Duodenal mucosa (tissue), 2 donors: ENCODE results near the gene SMAD6.

ENCODE experiments used
- H3K27ac ChIP-seq: one replicate; pipeline ENCODE4 v1.7.0; 2013; ENCODE audit warnings: low read depth, low read length
- H3K27me3 ChIP-seq, 2 donors: one replicate each; pipeline ENCODE4 v1.7.0; 2013; ENCODE audit warnings: low read length in 2 of 2, control low read depth in 1 of 2; ENCODE audit not compliant: insufficient read depth in 2 of 2, control insufficient read depth in 1 of 2
- H3K36me3 ChIP-seq, 2 donors: one replicate each; pipeline ENCODE4 v1.7.0; 2013; ENCODE audit warnings: low read length in 2 of 2, control low read depth in 1 of 2; ENCODE audit not compliant: insufficient read depth in 2 of 2, control insufficient read depth in 1 of 2
- H3K4me1 ChIP-seq, 2 donors: one replicate each; pipeline ENCODE4 v1.7.0; 2013; ENCODE audit warnings: low read length in 2 of 2, control low read depth in 1 of 2; ENCODE audit not compliant: insufficient read depth in 2 of 2, control insufficient read depth in 1 of 2
- H3K4me3 ChIP-seq, 2 donors: one replicate each; pipeline ENCODE4 v1.7.0; 2013; ENCODE audit warnings: low read length in 2 of 2, low read depth in 1 of 2
- H3K9ac ChIP-seq, 2 donors: one replicate each; pipeline ENCODE4 v1.7.0; 2013; ENCODE audit warnings: low read length in 2 of 2, low read depth in 1 of 2
- H3K9me3 ChIP-seq, 2 donors: one replicate each; pipeline ENCODE4 v1.7.0; 2013; ENCODE audit warnings: low read length in 2 of 2, control low read depth in 1 of 2; ENCODE audit not compliant: control insufficient read depth in 1 of 2

The SMAD6 gene

DNA sequence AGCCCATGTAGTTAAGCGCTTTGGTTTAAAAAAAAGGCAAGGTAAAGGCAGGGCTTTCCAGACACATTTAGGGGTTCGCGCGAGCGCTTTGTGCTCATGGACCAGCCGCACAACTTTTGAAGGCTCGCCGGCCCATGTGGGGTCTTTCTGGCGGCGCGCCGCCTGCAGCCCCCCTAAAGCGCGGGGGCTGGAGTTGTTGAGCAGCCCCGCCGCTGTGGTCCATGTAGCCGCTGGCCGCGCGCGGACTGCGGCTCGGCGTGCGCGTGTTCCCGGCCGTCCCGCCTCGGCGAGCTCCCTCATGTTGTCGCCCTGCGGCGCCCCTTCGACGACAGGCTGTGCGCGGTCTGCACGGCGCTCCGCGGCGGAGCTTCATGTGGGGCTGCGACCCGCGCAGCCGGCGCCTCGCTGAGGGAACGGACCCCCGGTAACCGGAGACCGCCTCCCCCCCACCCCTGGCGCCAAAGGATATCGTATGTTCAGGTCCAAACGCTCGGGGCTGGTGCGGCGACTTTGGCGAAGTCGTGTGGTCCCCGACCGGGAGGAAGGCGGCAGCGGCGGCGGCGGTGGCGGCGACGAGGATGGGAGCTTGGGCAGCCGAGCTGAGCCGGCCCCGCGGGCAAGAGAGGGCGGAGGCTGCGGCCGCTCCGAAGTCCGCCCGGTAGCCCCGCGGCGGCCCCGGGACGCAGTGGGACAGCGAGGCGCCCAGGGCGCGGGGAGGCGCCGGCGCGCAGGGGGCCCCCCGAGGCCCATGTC, 927 bp downstream of the SMAD6 start:
- Histone ChIP-seq H3K9ac (peak overlapping the region; percentile 44 to 58), H3K4me1 (peaks cover 32 to 41% of the 10 kb centered on the region in 2 donors), H3K9me3 (no peaks in the 10 kb centered on the region), H3K36me3 (no peaks in the 10 kb centered on the region), H3K27me3 (no peaks in the 10 kb centered on the region), H3K4me3 (peak overlapping the region; percentile 83 to 89), H3K27ac (peak overlapping the region; percentile 47)

DNA sequence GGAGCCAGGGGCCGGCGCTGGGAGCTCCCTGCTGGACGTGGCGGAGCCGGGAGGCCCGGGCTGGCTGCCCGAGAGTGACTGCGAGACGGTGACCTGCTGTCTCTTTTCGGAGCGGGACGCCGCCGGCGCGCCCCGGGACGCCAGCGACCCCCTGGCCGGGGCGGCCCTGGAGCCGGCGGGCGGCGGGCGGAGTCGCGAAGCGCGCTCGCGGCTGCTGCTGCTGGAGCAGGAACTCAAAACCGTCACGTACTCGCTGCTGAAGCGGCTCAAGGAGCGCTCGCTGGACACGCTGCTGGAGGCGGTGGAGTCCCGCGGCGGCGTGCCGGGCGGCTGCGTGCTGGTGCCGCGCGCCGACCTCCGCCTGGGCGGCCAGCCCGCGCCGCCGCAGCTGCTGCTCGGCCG, 1.5 kb downstream of the SMAD6 start:
- H3K4me1 ChIP-seq, result peaks cover 33 to 41% of the 10 kb centered on the region in 2 donors
- peak overlapping the region; percentile 83 to 89 for H3K4me3 ChIP-seq
- H3K9me3 ChIP-seq, result no peaks in the 10 kb centered on the region
- H3K36me3 ChIP-seq, result no peaks in the 10 kb centered on the region
- peak overlapping the region; percentile 55 to 73 for H3K9ac ChIP-seq
- H3K27me3 ChIP-seq, result no peaks in the 10 kb centered on the region
- no peak overlapping the region for H3K27ac ChIP-seq

GRCh38 chr15:66704019-66704802, 2.2 kb downstream of the SMAD6 start:
- Histone ChIP-seq H3K27me3 (no peaks in the 10 kb centered on the region), H3K4me3 (peak overlapping the region; percentile 83 to 89), H3K9me3 (no peaks in the 10 kb centered on the region), H3K36me3 (no peaks in the 10 kb centered on the region), H3K27ac (no peak overlapping the region), H3K9ac (peak overlapping the region; percentile 55 to 73), H3K4me1 (peaks cover 33 to 41% of the 10 kb centered on the region in 2 donors)

- no peaks in the 10 kb centered on the region for H3K9me3 ChIP-seq
- H3K9ac ChIP-seq, result peak overlapping the region; percentile 0 to 55
- no peak overlapping the region for H3K27ac ChIP-seq
- H3K27me3 ChIP-seq, result no peaks in the 10 kb centered on the region
- peaks cover 33 to 44% of the 10 kb centered on the region in 2 donors for H3K4me1 ChIP-seq
- no peaks in the 10 kb centered on the region for H3K36me3 ChIP-seq
- H3K4me3 ChIP-seq, result peak overlapping the region; percentile 83 to 89
These were observed 2.7 kb downstream of the SMAD6 start for GRCh38 chr15:66704803-66705153.

DNA sequence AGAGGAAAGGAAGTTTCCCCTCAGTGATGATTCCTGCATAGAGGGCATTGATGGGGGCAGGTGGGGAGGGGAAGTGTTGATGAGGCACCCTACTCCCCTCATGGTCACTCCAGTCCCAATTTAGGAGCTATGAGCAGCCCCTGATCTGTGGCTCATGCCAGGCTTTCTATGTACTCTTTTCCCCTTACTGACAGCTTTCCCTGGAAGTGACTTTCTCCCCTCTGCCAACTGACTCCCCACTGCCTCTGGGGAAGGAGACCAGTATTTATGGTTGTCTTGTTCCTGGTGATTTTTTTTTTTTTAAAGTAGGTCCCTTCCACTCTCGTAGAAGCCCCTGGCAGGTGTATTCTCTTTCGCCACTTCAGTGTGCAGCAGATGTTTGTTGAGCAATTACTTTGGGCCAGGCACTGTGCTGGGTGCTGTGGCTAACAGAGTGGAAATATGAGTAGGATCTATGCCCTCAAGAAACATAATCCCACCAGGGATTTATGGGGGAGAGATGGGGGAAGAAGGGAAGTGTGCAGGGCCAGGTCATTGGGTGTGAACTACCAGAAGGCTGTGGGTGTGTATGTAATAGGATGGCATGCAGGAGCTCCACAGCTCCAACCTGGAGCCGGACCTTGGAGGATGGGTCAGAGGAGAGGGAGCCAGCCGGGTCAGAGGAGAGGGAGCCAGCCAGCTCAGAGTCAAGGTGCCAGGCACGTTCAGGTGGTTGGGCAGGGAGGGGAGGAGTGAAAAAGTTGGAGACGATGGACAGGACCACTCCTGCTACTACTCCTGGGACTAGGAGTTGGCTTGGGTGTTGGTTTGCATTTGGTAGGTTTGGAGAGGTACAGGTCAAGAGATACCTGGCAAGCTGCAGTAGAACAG, 3.5 kb downstream of the SMAD6 start:
- Histone ChIP-seq H3K36me3 (no peaks in the 10 kb centered on the region), H3K4me1 (peaks cover 37 to 42% of the 10 kb centered on the region in 2 donors), H3K4me3 (peak overlapping the region; percentile 83 to 89), H3K27me3 (no peaks in the 10 kb centered on the region), H3K9me3 (no peaks in the 10 kb centered on the region), H3K9ac (peak overlapping the region; percentile 32 to 33), H3K27ac (no peak overlapping the region)

- Histone ChIP-seq H3K9ac (peak overlapping the region; percentile 32 to 41), H3K36me3 (no peaks in the 10 kb centered on the region), H3K4me1 (peaks cover 36 to 44% of the 10 kb centered on the region in 2 donors), H3K27ac (no peak overlapping the region), H3K27me3 (no peaks in the 10 kb centered on the region), H3K4me3 (peak overlapping the region; percentile 83 to 89), H3K9me3 (no peaks in the 10 kb centered on the region)
These were observed 4.2 kb downstream of the SMAD6 start for GRCh38 chr15:66706225-66706732.

DNA sequence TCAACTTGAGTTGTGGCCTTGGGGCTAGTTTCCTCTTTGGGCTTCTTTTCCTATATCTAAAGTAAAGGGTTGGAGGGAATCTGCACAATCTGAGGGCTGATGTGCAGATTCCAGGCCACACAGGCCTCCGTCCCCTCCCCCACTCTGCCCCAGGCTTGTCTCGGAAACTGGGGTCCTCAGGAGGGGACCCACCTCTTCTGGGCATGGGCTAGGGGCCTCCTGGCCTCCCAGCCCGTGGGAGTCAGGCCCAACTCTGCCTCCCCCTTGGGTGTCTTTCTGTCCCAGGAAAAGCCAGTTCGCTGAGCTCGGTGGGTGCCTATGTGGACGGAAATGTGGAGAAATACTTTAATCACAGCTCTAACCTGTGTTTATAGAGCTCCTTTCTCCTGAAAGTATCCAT, 4.8 kb downstream of the SMAD6 start:
- H3K27ac ChIP-seq, result no peak overlapping the region
- H3K4me1 ChIP-seq, result peaks cover 36 to 41% of the 10 kb centered on the region in 2 donors
- H3K36me3 ChIP-seq, result no peaks in the 10 kb centered on the region
- H3K27me3 ChIP-seq, result no peaks in the 10 kb centered on the region
- no peaks in the 10 kb centered on the region for H3K9me3 ChIP-seq
- peak overlapping the region; percentile 4 to 41 for H3K9ac ChIP-seq
- peak overlapping the region; percentile 83 to 89 for H3K4me3 ChIP-seq

DNA sequence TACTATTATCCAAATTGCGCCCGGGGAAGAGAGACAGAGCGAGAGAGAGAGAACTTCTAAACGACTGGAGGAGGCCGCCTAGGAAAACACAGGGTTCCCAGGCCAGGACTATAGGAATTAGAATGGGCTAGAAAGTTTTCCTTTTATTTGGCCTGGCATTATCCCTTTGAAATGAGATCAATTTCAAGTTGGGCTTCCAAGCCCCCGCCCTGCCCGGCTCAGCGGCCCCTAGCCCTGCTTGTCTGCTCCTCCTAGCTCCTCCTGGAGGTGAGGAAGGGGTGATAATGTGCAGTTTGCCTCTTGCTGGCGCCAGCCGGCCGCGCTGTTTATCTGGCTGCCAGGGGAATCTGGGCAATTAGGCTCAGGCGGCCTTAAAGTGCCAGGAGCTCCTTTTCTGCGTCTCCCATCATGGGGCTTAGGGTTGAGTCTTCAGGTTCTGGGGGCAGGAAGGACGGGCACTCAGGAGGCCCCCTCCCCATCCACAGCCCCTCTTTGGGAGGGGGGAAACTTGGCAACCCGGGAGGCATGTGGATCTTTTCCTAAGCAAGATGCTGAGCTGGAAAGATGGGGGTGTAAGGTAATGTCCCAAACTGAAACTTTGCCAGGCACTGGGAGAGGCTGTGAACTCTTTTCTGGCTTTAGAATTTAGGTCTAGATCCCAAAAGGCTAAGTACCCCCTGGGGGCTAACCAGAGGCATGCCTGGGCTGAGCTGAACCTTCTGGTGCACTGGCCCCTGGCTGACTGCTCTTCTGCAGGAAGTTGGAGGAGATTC, 5.5 kb downstream of the SMAD6 start:
- Histone ChIP-seq H3K4me1 (peaks cover 36 to 41% of the 10 kb centered on the region in 2 donors), H3K27ac (no peak overlapping the region)

GRCh38 chr15:66708389-66708788, 6.4 kb downstream of the SMAD6 start:
- Histone ChIP-seq H3K4me1 (peaks cover 36 to 41% of the 10 kb centered on the region in 2 donors), H3K4me3 (no peak overlapping the region), H3K9me3 (no peaks in the 10 kb centered on the region), H3K36me3 (peaks cover 0 to 4% of the 10 kb centered on the region in 2 donors), H3K27ac (no peak overlapping the region), H3K9ac (no peak overlapping the region), H3K27me3 (no peaks in the 10 kb centered on the region)

More for the DNA sequence above, 5.5 kb downstream of the SMAD6 start:
- Histone ChIP-seq H3K9ac (peak overlapping the region in 1 of 2 donors; percentile 41), H3K9me3 (no peaks in the 10 kb centered on the region), H3K4me3 (peak overlapping the region; percentile 25 to 83), H3K36me3 (no peaks in the 10 kb centered on the region), H3K27me3 (no peaks in the 10 kb centered on the region)
